Skeletal muscle cell (primary cell): ENCODE measurements around the gene TLX2.

Source experiments
- DNase-seq: peaks from one replicate; pipeline ENCODE4 v3.0.0-alpha.2; 2010; ENCODE audit warnings: low read depth
- H3K4me3 ChIP-seq: 2 replicates; pipeline ENCODE4 v1.5.1; 2011; ENCODE audit warnings: low read depth, mild to moderate bottlenecking, control low read depth, low read length, moderate library complexity

TLX2 gene

GRCh38 chr2:74529357-74530238 lies 15.3 kb downstream of the TLX2 start, which contains the start of the genes AUP1 and HTRA2:
AUP1 (minus strand) TSS chr2:74529706; CDS start chr2:74529629, 77 bp downstream.
HTRA2 (plus strand) TSS chr2:74529933; CDS start chr2:74530007, 74 bp downstream.
- H3K4me3 ChIP-seq = peak within 1 kb of the TSS; percentile 74
- DNase-seq = peak; percentile 97

DNA sequence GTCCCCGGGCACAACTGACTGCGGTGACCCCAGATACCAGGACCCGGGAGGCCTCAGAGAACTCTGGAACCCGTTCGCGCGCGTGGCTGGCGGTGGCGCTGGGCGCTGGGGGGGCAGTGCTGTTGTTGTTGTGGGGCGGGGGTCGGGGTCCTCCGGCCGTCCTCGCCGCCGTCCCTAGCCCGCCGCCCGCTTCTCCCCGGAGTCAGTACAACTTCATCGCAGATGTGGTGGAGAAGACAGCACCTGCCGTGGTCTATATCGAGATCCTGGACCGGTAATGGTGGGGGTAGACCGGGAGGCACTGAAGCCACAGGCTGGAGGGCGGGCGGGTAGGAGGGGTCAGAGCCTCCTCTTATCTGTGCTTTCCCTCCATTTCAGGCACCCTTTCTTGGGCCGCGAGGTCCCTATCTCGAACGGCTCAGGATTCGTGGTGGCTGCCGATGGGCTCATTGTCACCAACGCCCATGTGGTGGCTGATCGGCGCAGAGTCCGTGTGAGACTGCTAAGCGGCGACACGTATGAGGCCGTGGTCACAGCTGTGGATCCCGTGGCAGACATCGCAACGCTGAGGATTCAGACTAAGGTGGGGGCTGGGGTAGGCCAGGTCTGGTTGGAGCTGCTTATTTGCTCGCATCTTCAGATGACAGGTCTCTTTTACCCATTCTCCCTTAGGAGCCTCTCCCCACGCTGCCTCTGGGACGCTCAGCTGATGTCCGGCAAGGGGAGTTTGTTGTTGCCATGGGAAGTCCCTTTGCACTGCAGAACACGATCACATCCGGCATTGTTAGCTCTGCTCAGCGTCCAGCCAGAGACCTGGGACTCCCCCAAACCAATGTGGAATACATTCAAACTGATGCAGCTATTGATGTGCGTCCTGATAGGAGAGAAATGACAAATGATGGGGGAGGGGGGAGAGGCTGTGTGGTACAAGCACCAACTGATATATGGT lies 16.3 kb downstream of the TLX2 start:
- no peak for DNase-seq
- peak overlapping the region; percentile 74 for H3K4me3 ChIP-seq

- DNase-seq = no peak
Measured at GRCh38 chr2:74531666-74532065, 17.4 kb downstream of the TLX2 start.

GRCh38 chr2:74532222-74532621 lies 18.0 kb downstream of the TLX2 start:
- DNase-seq = no peak
- H3K4me3 ChIP-seq = no peak overlapping the region

More at GRCh38 chr2:74531666-74532065, 17.4 kb downstream of the TLX2 start:
- no peak overlapping the region for H3K4me3 ChIP-seq

DNA sequence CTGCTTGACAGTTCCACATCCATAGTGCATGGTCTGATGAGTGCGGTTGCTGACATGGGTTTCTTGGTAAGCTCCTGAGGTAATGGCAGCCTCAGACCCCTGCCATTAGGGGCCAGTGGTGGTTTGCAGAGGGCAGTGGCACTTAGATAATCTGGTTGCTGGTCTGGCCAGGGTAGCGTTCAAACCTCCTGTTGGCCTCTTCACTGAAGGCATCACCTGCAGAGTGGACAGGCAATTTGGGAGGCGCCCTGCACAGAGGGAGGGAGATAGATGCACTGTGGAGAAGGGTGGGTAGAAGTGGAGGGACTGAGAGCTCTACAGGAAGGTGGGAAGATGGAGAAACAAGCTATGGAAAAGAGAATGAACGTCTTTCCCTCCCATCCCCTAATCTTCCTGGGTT lies 19.2 kb downstream of the TLX2 start:
- H3K4me3 ChIP-seq = no peak overlapping the region

DNA sequence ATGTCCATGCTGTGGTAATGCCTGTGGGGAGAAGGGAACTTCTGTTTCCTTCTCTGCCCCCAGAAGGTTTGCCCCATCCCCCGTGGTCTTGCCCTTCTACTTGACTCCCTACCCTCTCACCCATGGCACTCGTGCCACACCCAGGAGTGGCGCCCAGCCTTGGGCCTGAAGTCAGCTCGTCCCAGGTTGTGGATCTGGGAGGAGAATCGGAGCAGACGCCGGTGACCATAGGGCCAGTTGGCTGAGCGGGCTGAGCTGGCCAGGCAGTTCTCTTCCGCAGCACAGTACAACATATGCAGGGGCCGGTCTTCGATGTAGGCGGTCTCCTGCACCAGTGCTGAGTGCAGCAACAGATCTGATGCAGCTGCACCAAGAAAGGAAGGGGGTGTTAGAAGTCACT lies 20.2 kb downstream of the TLX2 start:
- DNase-seq = no peak
- no peak overlapping the region for H3K4me3 ChIP-seq

More for the DNA sequence above, 19.2 kb downstream of the TLX2 start:
- DNase-seq = no peak

DNA sequence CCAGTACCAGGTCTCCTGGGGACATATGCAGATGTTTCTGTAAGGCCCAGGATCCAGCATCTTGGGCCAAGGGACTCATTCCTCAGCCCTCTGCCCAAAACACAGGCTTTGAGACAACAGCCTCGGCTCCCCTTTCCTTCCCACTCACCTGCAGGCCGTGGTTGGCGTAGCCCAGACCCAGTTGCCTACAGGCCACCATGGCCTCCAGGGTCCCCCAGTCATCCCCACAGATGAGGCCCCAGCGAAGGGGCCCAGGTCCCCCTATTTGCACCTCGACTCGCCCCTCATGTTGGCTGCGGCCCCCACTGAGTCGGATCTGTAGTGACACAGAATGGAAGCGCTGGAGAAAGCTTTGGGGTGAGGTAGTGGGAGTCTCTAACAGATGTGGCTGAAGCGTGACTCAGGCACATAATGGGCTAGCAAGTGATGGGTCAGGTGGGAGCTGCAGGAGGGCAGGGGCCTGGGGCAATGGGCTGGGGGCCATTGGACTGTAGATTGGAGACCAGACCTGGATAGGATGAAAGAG lies 21.3 kb downstream of the TLX2 start:
- DNase-seq = no peak

GRCh38 chr2:74536166-74536950 lies 22.1 kb downstream of the TLX2 start:
- no peak overlapping the region for H3K4me3 ChIP-seq
- no peak for DNase-seq

More for the DNA sequence above, 21.3 kb downstream of the TLX2 start:
- no peak overlapping the region for H3K4me3 ChIP-seq

DNA sequence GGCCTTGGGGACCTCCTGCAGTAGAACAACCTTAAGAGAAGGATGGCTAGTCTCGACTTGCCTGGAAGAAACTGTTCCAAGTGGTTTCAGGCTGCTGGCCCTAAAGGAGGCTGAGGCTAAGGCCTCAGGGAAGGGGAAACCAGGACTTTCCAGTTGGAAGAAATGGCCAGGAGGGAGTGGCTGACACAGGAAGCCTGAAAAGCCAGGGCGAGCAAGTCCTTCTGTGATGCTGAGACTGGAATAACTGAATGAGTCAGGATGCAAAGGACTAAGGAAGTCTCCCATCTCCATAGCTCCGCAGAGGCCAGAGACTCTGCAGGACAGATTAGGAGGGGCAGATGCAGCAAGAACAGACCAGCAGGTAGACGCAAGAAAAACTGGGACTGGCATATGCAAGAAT lies 22.9 kb downstream of the TLX2 start:
- no peak overlapping the region for H3K4me3 ChIP-seq
- DNase-seq = no peak

- H3K4me3 ChIP-seq = no peak overlapping the region
- no peak for DNase-seq
Measured at GRCh38 chr2:74538881-74539339, 24.7 kb downstream of the TLX2 start.

DNA sequence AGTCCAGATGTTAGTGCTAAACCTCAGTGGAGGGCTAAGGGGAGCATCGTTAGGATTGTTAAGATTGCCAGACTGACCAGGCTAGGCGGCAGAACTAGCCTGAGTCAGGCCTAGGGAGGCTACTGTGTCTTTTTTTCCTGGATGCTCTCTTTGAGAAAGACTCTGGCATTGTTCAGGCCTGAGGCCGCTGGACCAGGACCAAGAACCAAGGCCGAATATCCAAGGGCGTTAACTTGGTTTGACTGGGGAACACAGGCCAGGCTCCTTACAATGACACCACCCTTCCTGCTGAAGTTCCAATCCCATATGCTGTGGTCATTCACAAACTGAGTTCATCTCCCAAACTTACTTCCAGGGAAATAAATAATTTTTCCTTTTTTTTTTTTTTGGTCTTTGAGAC lies 26.0 kb downstream of the TLX2 start:
- no peak for DNase-seq
- H3K4me3 ChIP-seq = no peak overlapping the region

DNA sequence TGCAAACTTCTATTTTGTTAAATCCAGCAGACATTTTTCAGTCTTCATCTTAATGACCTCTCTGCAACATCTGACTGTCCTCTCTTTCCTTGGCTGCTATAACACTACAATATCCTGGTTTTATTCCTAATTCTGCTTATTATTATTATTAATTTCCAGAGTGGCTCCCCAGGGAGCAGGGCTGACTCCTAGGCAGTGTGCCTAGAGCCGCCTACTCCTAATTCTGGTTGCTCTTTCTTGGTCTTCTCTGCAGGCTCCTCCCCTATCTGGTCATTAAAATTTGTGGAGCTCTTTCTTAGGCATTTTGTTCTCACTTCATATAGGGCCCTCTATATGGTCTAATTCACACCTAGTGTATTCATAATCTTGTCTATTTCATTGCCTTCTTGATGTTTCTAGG lies 28.7 kb downstream of the TLX2 start:
- no peak overlapping the region for H3K4me3 ChIP-seq
- no peak for DNase-seq

DNA sequence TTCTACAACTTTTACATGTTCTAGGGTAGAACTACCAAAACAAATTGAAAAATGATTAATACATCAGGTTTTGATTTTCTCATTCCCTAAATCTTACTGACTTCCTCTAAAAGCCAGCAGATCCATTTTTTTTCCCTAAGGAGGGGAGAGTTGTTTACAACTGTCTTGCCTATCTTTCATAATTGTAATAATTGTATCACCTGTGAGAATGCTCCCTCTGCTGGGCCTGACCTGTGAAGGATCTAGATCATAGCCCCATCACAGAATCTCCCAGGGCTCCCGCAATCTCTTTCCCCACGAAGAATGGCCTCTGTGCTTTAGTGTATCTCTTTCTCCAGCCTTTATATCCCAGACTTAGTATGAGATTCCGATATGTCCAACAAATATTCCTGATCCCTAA lies 30.4 kb downstream of the TLX2 start:
- no peak for DNase-seq
- no peak overlapping the region for H3K4me3 ChIP-seq

DNA sequence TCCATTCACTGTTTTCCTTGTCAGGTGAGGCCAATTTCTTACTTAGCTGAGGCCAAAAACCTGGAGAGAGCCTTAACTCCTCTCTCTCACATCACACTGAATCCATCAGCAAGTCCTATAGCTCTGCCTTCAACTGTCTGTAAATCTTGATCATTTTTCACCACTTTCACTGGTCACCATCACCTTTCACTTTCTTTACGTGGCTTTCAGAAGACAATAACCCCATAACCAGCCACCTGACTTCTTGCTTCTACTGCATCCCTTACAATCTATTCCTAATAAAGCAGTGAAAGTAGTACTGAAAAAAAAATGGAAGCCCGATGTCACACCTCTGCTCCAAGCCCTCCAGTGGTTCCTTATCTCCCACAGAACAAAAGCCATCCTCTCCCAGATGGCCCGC lies 31.8 kb downstream of the TLX2 start:
- DNase-seq = no peak
- H3K4me3 ChIP-seq = no peak overlapping the region

GRCh38 chr2:74548285-74548899 lies 34.1 kb downstream of the TLX2 start:
- H3K4me3 ChIP-seq = peak overlapping the region; percentile 64
- DNase-seq = no peak

DNA sequence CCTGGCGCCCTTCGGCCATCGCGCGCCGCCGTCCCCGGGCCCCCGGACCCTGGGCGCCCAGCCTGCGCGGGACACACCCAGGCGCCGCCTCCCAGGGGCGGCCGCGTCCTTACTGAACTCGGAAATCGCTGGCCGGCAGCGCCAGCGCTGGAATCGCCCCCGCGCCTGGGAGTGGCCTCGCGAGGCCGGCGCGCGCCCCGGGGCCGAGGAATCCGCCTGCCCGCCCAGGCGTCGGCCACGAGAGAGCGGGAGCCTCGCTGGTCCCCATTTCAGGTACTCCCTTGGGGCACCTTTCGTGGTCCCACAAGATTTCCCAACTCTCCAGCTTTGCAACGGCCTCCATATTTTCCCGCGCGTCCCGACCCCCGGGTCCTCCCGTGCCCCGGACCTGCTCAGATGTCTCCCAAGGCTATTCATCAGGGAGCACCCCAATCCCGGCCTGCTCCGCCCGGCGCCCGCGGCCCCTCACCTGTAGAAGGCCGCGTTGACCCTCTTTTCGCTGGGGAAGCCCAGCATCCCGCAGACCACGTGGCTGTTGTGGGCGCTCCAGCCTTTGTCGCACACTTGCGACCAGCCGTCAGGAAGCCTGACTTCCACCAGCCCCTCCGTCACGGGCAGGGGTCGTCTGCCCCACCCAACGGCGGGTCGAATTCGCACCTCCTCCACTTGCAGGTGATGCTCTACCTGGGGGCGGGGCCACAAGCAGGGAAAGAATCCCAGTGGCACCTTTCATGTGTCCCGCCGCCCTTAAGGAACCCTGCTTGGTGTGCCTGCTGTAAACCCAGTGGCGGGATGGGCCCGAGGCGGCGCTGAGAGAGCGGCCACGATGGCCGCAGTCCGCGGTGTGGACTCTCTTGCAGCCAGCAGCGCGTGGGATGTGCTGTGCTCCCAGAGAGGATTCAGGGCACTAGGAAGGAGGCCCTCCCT lies 34.9 kb downstream of the TLX2 start:
- DNase-seq = no peak

GRCh38 chr2:74550231-74550630 lies 36.0 kb downstream of the TLX2 start:
- DNase-seq = no peak
- H3K4me3 ChIP-seq = no peak overlapping the region

More for the DNA sequence above, 34.9 kb downstream of the TLX2 start:
- H3K4me3 ChIP-seq = peak overlapping the region; percentile 64
